Measurements from ENCODE around the gene CD248.

Gene CD248

GRCh38 chr11:66291706-66292542, 24.9 kb downstream of the CD248 start, which contains the start of gene TMEM151A:
TMEM151A (plus strand) TSS chr11:66291894; CDS start chr11:66292014, 120 bp downstream.
- no peak for TF ChIP-seq CTCF (IDR thresholded peaks at IDR 0.05)

GRCh38 chr11:66291303-66291705, 25.5 kb downstream of the CD248 start:
- TF ChIP-seq CTCF (IDR thresholded peaks at IDR 0.05) = no peak

- no peak for TF ChIP-seq CTCF (IDR thresholded peaks at IDR 0.05)
These were observed 26.6 kb downstream of the CD248 start for GRCh38 chr11:66290330-66290621.

GRCh38 chr11:66289548-66290329, 27.1 kb downstream of the CD248 start:
- TF ChIP-seq CTCF (IDR thresholded peaks at IDR 0.05) = no peak

GRCh38 chr11:66288671-66289547, 27.9 kb downstream of the CD248 start, which contains the start of gene YIF1A:
YIF1A (minus strand) TSS chr11:66289143; CDS start chr11:66288985, 158 bp downstream.
- no peak for TF ChIP-seq CTCF (IDR thresholded peaks at IDR 0.05)

- no peak for TF ChIP-seq CTCF (IDR thresholded peaks at IDR 0.05)
These were observed 28.8 kb downstream of the CD248 start for GRCh38 chr11:66287889-66288670.

Measured in LNCAP (cell line).